SK-N-SH (cell line): Measurements from ENCODE around the gene MRAP. TPM values are rescaled to one million over a fixed set of nuclear protein-coding genes. Genes with fewer than 3 reads are reported as not detected.

Source experiments
- CTCF ChIA-PET: fragments of 300-600, 350-600 bp; formaldehyde crosslinking; extraction: SDS; loops from one replicate; lab custom pipeline; 2021; lab: Yijun Ruan, JAX
- POLR2A ChIA-PET: fragments of 350-600 bp; sonication (Branson Sonifier 250); formaldehyde crosslinking; extraction: SDS; loops from one replicate; lab custom pipeline; 2020; ENCODE audit warnings: antibody characterized with exemption, inconsistent platforms; lab: Yijun Ruan, JAX
- DNase-seq: peaks from one replicate; pipeline ENCODE4 v3.0.0; 2012
- H2AFZ ChIP-seq: fragments of 200-600 bp; sonication (generic); 2 replicates; pipeline ENCODE4 v1.8.1; 2016; ENCODE audit warnings: antibody characterized with exemption, mild to moderate bottlenecking, low read depth
- H3F3A ChIP-seq: fragments of 200-600 bp; sonication (generic); replicated peaks from 2 replicates; pipeline ENCODE3; 2016; ENCODE audit warnings: antibody characterized with exemption, mild to moderate bottlenecking; ENCODE audit not compliant: insufficient read depth
- H3K27ac ChIP-seq, 2 experiments: fragments of 200-500 bp in 1 of 2; fragments of 200-600 bp in 1 of 2; sonication (Bioruptor generic) in 1 of 2; sonication (generic), shearing (Covaris generic) in 1 of 2; 2 replicates each; pipeline versions ENCODE4 v1.5.1 to v1.6.1; 2014 to 2016; ENCODE audit warnings: low read depth in 2 of 2, inconsistent platforms in 1 of 2, low read length in 1 of 2, mild to moderate bottlenecking in 1 of 2, mixed read lengths in 1 of 2
- H3K27me3 ChIP-seq: fragments of 200-600 bp; sonication (generic), shearing (Covaris generic); 2 replicates; pipeline ENCODE4 v1.6.1; 2016; ENCODE audit warnings: mixed run types; ENCODE audit not compliant: insufficient read depth
- H3K36me3 ChIP-seq, 2 experiments: fragments of 200-500 bp in 1 of 2; fragments of 200-600 bp in 1 of 2; sonication (Bioruptor generic) in 1 of 2; sonication (generic) in 1 of 2; replicated peaks in 1 of 2; 2 replicates each; pipeline versions ENCODE3 to v1.5.1; 2014 to 2016; ENCODE audit warnings: low read length in 1 of 2, mild to moderate bottlenecking in 1 of 2; ENCODE audit not compliant: insufficient read depth in 2 of 2, control insufficient read depth in 1 of 2
- H3K4me1 ChIP-seq, 2 experiments: fragments of 200-500 bp in 1 of 2; fragments of 200-600 bp in 1 of 2; sonication (Bioruptor generic) in 1 of 2; sonication (generic), shearing (Covaris generic) in 1 of 2; 2 replicates each; pipeline versions ENCODE4 v1.5.1 to v1.6.1; 2014 to 2016; ENCODE audit warnings: low read depth in 1 of 2, low read length in 1 of 2, mixed run types in 1 of 2; ENCODE audit not compliant: insufficient read depth in 2 of 2, control insufficient read depth in 1 of 2
- H3K4me2 ChIP-seq: fragments of 200-600 bp; sonication (generic), shearing (Covaris generic); 2 replicates; pipeline ENCODE4 v1.6.1; 2017; ENCODE audit warnings: mixed run types
- H3K4me3 ChIP-seq, 2 experiments: fragments of 200-500 bp in 1 of 2; fragments of 200-600 bp in 1 of 2; sonication (Bioruptor generic) in 1 of 2; sonication (generic), shearing (Covaris generic) in 1 of 2; 2 replicates each; pipeline versions ENCODE4 v1.5.1 to v1.8.1; 2014 to 2016; ENCODE audit warnings: low read depth in 2 of 2, inconsistent platforms in 1 of 2, low read length in 1 of 2, mild to moderate bottlenecking in 1 of 2, mixed read lengths in 1 of 2, moderate library complexity in 1 of 2
- H3K79me2 ChIP-seq: fragments of 200-600 bp; sonication (generic); 2 replicates; pipeline ENCODE4 v1.8.1; 2017; ENCODE audit warnings: mild to moderate bottlenecking; ENCODE audit not compliant: insufficient read depth
- H3K9ac ChIP-seq: fragments of 200-600 bp; sonication (generic); 2 replicates; pipeline ENCODE4 v1.6.1; 2017; ENCODE audit warnings: mixed run types
- H3K9me2 ChIP-seq: fragments of 200-600 bp; sonication (generic); 2 replicates; pipeline ENCODE4 v1.6.1; 2017; ENCODE audit warnings: mixed run types
- H3K9me3 ChIP-seq: fragments of 200-600 bp; sonication (generic); 2 replicates; pipeline ENCODE4 v1.6.1; 2017; ENCODE audit warnings: mixed run types, mild to moderate bottlenecking, moderate library complexity
- H4K20me1 ChIP-seq: fragments of 200-600 bp; sonication (generic); 2 replicates; pipeline ENCODE4 v1.6.1; 2017; ENCODE audit warnings: mild to moderate bottlenecking, mixed run types; ENCODE audit not compliant: insufficient read depth
- CHD2 ChIP-seq: fragments of 150-350 bp; IDR thresholded peaks from 2 replicates; pipeline ENCODE4 v1.6.1; 2018; ENCODE audit warnings: low read length; ENCODE audit not compliant: partially characterized antibody
- EZH2phosphoT487 ChIP-seq: fragments of 200-600 bp; sonication (generic); IDR thresholded peaks from 2 replicates; pipeline ENCODE4 v1.6.1; 2017; ENCODE audit warnings: low read depth, mixed run types, mild to moderate bottlenecking, antibody characterized with exemption, moderate library complexity, borderline replicate concordance
- FOSL2 ChIP-seq: IDR thresholded peaks from 2 replicates; pipeline ENCODE4 v1.4.0; 2012; ENCODE audit warnings: low read depth, mild to moderate bottlenecking, moderate library complexity, borderline replicate concordance
- FOXJ3 ChIP-seq: sonication (generic); formaldehyde crosslinking; IDR thresholded peaks from 2 replicates; pipeline ENCODE4 v1.5.1; 2020; ENCODE audit warnings: mild to moderate bottlenecking, missing genetic modification reagents
- FOXM1 ChIP-seq: IDR thresholded peaks from 2 replicates; pipeline ENCODE4 v1.4.0; 2012; ENCODE audit warnings: low read depth, mild to moderate bottlenecking
- GABPA ChIP-seq: IDR thresholded peaks from 2 replicates; pipeline ENCODE4 v1.4.0; 2012; ENCODE audit warnings: low read depth, mild to moderate bottlenecking
- GATA2 ChIP-seq: sonication (generic); formaldehyde crosslinking; IDR thresholded peaks from 2 replicates; pipeline ENCODE4 v1.5.0; 2020; ENCODE audit warnings: mild to moderate bottlenecking, missing genetic modification reagents
- IRF3 ChIP-seq: fragments of 150-350 bp; IDR thresholded peaks from 2 replicates; pipeline ENCODE4 v1.6.1; 2016; ENCODE audit warnings: mild to moderate bottlenecking, low read depth, low read length
- JUND ChIP-seq: IDR thresholded peaks from 2 replicates; pipeline ENCODE4 v1.4.0; 2012
- NFIC ChIP-seq: IDR thresholded peaks from 2 replicates; pipeline ENCODE4 v1.4.0; 2012; ENCODE audit warnings: borderline replicate concordance
- POLR2AphosphoS5 ChIP-seq: IDR thresholded peaks from 2 replicates; pipeline ENCODE4 v1.6.1; 2012; ENCODE audit warnings: low read depth, low read length
- RAD21 ChIP-seq: IDR thresholded peaks from 2 replicates; pipeline ENCODE4 v1.6.1; 2012; ENCODE audit warnings: mild to moderate bottlenecking, low read length
- RFX5 ChIP-seq: IDR thresholded peaks from 2 replicates; pipeline ENCODE4 v1.6.1; 2012; ENCODE audit warnings: mild to moderate bottlenecking, improper control_type of control experiment, low read length
- SMC3 ChIP-seq: IDR thresholded peaks from 2 replicates; pipeline ENCODE4 v1.6.1; 2012; ENCODE audit warnings: low read depth, low read length, improper control_type of control experiment
- TAF1 ChIP-seq: IDR thresholded peaks from 2 replicates; pipeline ENCODE4 v1.6.1; 2012; ENCODE audit warnings: low read depth, mild to moderate bottlenecking, low read length, moderate library complexity, borderline replicate concordance
- TCF12 ChIP-seq: IDR thresholded peaks from 2 replicates; pipeline ENCODE4 v1.4.0; 2012
- TEAD4 ChIP-seq: IDR thresholded peaks from 2 replicates; pipeline ENCODE4 v1.4.0; 2012; ENCODE audit warnings: mild to moderate bottlenecking, borderline replicate concordance; ENCODE audit not compliant: insufficient read depth
- ZBTB33 ChIP-seq: IDR thresholded peaks from 2 replicates; pipeline ENCODE4 v1.4.0; 2012; ENCODE audit warnings: low read depth, borderline replicate concordance
- WGBS: methylation state at CpG from one replicate; pipeline ENCODE4 v1.1.6; 2017; ENCODE audit warnings: low lambda C conversion rate; 5-methylcytosine and 5-hydroxymethylcytosine counted together
- polyA plus RNA-seq, 3 experiments: library from polyadenylated mRNA; depleted of rRNA; stranded (reverse); fragments of >200 nt; gene quantifications; 2 replicates each; pipeline ENCODE4 v1.2.3, GENCODE V29; 2012

MRAP gene
- polyA plus RNA-seq, 1 of the 3 experiments (the other 2 are of a cell fraction), result not detected

- no peak overlapping the region for H3K9ac ChIP-seq
- no peaks in the 10 kb centered on the region for H3K27me3 ChIP-seq
- no peak overlapping the region for H2AFZ ChIP-seq
- H3K4me3 ChIP-seq, result no peak overlapping the region
- no peak for DNase-seq
- no peaks in the 10 kb centered on the region for H3K9me3 ChIP-seq
- H3K4me2 ChIP-seq, result no peak overlapping the region
- CTCF ChIA-PET, result interaction anchor here (0.7 kb wide), 1 partner anchor 288 kb away, joined by 4 read pairs; no protein-coding TSS in a partner anchor
- H3K27ac ChIP-seq, result no peak overlapping the region
- no peaks in the 10 kb centered on the region for H3F3A ChIP-seq
- no peaks in the 10 kb centered on the region for H3K4me1 ChIP-seq
- no peaks in the 10 kb centered on the region for H3K9me2 ChIP-seq
- 97% methylated on average over 6 of the region's 6 CpGs for WGBS
- 0 out of 2 replicates have a peak, but pooled peaks cover 3% of the 10 kb centered on the region for H4K20me1 ChIP-seq
- TF ChIP-seq FOXJ3 (CRISPR knock-in tag) (no peak), IRF3 (no peak), RAD21 (no peak), FOXM1 (no peak), SMC3 (no peak), TCF12 (no peak), FOSL2 (no peak), GATA2 (CRISPR knock-in tag) (no peak), TEAD4 (no peak), GABPA (no peak), ZBTB33 (no peak), NFIC (no peak), RFX5 (no peak), JUND (no peak)
- TF ChIP-seq, all 33 proteins: peak for 0
- peaks cover 16% of the 10 kb centered on the region; the same call in 1 of the 2 replicates for H3K79me2 ChIP-seq
- peaks cover 26 to 63% of the 10 kb centered on the region in 2 experiments for H3K36me3 ChIP-seq
- POLR2A ChIA-PET, result no interaction called here
These were observed 14.3 kb downstream of the MRAP start for GRCh38 chr21:32312976-32313375.

- TF ChIP-seq TEAD4 (no peak), EZH2phosphoT487 (no peak), POLR2AphosphoS5 (no peak), CHD2 (no peak), RFX5 (no peak), TAF1 (no peak)
- Histone ChIP-seq H3K36me3 (peaks cover 42 to 75% of the 10 kb centered on the region in 2 experiments), H2AFZ (no peak overlapping the region), H4K20me1 (0 out of 2 replicates have a peak, but pooled peaks cover 3% of the 10 kb centered on the region), H3K9me2 (no peaks in the 10 kb centered on the region), H3K9ac (no peak overlapping the region), H3K9me3 (no peaks in the 10 kb centered on the region), H3K4me3 (no peak overlapping the region), H3K79me2 (peaks cover 25% of the 10 kb centered on the region; the same call in 1 of the 2 replicates), H3K4me1 (no peaks in the 10 kb centered on the region), H3F3A (no peaks in the 10 kb centered on the region), H3K4me2 (no peak overlapping the region), H3K27ac (no peak overlapping the region), H3K27me3 (no peaks in the 10 kb centered on the region)
- ChIA-PET POLR2A (no interaction called here), CTCF (no interaction called here)
- 100% methylated on average over 2 of the region's 16 CpGs for WGBS
- no peak for DNase-seq
These were observed 16.2 kb downstream of the MRAP start for GRCh38 chr21:32314806-32315205.
